ENCODE results near the gene CDH4.

The CDH4 gene

DNA sequence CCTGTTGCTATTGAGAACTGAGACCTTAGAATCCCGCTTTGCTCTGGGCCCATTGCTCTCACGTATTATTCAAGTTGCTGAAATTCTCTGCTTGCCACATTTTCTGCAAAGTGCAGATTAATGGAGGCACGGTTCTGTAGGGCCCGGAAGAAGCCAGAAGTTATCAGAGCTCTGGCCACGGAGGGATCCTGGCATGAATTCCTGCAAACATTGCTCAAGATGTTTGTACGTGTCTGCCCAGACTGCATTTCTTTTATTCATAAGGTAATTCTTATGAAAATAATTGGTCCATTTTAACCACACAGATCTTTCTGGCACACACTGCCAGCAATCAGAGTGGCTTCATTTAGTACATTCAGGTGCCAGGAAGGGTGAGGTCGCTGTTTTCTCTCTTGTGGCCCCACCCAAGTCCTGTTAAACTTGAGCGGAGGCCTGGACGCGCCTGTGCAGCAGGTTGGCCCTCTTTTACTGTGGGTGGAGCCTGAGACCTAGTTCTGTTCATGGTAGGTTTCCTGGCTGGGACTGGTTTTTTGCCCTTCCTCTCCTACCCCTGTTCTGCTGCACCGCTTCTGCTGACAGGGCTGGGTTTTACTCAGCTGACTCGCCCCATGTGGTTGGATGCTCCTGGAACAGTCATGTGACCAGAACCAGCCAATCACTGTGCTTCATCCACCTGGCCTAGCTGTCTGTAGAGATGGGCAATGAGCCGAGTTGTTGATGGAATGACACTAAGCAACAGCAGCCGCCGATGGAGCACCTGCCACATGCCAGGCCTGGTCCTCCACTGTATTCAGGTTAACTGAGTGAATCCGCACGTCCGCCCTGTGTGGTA is 230.2 kb downstream of the CDH4 start:
- in situ Hi-C loops (cut with MboI; ENCODE audit: low sequenced_read_pairs) = no loop called here

DNA sequence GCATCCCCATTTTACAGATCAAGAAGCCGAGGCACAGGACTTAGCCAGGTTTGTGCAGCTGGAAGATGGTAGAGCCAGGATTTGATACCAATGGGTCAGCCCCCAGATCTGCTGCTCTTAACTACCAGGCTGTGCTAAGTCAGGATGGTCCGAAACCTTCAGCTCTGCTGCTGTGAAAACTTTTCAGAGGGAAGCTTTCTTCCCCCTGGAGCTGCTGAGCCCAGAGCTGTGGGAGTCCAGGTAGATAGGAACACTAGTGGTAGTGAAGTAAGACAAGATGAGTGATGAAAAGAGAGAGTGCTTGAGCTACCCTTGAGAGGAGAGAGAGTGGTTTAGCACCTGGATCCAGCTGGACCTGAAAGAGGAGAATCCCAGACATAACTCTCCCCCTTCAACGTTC is 230.8 kb downstream of the CDH4 start:
- in situ Hi-C loops (cut with MboI; ENCODE audit: low sequenced_read_pairs) = no loop called here

DNA sequence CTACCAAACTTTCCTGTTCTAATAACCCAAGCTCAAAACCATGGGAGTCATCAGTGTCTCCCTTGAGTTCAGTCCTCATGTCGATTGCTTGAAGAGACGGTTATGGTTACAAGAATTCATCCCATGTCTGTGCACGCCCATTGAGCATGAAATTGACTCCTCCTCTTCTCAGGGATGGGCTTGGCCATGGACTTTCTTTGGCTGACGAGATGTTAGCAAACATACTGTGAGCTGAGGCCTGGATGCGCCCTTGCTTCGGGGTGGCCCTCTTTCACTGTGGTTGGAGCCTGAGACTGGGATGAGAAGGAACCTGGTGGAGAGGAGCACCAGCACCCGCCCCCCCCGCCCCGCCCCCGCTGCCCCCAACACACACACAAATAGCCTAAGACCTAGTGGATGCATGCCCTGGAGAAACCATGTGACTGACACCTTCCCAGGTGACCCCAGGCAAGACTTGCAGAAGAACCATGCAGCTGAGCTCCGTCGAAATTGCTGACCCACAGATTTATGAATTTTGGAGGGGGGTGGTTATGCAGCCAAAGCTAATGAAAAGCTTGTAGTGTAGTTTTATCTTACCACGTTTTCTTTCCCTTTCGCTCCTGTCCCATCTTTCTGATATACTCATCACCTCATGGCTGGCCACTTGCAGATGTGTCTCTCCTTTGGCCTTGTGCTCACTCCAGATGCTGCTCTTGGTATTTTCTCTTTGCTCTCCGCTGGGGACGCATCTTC is 231.4 kb downstream of the CDH4 start:
- in situ Hi-C loops (cut with MboI; ENCODE audit: low sequenced_read_pairs) = no loop called here

DNA sequence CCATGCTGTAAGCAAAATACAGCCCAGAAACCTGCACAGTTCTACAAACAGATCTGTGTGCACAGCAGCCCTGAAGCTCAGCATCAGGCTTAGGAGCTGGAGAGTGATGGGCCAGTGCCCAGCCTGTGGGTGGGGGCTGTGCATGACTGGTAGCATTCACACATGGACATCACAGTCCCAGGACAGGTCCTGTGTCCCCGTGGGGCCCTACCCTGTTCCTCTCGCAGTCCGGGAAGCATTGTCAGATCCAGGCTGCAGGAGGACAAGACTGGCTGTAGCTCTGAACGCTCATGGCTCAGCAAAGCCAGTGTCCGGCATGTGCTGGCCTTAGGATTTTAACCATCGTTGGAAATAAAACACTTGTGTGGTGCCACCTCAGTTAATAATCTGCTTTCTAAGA is 234.1 kb downstream of the CDH4 start:
- in situ Hi-C loops (cut with MboI; ENCODE audit: low sequenced_read_pairs) = no loop called here

DNA sequence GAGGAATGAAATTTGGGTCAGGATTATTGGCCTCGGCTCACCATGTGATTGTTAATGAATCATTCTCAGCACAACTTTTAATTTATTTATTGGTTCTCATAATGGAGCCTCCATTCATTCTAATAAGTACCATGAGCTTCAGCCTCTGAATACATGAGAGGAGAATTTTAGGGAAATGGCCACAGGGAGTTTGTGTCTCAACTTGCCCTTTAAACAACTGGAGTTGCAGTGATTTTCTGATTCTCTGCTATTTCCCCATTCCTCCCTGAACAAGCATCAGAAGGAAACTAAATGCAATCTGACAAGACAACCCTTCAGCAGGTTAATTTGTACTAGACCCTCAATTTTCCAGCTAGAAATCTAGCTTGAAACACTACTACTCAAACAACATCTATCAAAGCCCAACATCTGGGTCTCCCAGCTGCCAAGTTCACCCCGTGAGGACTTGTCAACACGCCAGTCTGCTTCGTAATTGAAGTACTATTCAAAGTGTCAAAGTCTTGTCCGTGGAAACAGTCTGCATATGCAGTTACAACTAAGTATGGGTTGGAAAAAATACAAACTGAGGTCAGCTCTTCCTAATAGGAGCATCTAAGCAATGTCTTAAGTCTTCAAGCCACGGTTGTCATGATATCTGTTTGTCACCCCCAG is 235.4 kb downstream of the CDH4 start:
- in situ Hi-C loops (cut with MboI; ENCODE audit: low sequenced_read_pairs) = no loop called here

DNA sequence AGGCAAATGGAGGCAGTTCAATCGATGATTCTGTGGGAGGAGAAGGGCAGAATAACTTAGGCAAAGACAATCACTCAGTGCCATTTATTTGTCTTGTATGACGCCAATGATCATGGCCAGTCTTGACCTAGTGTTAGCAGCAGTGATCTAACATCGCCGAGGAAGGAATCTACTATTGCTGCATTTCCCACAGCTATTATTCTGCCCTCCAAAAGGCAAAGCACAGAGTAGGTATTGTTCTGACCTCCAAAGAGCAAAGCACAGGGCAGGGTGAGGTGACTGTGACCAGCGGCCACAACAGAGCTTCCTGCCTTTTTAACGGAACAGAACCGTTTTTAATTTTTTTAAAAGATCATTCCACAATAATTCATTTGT is 235.9 kb downstream of the CDH4 start:
- in situ Hi-C loops (cut with MboI; ENCODE audit: low sequenced_read_pairs) = no loop called here

DNA sequence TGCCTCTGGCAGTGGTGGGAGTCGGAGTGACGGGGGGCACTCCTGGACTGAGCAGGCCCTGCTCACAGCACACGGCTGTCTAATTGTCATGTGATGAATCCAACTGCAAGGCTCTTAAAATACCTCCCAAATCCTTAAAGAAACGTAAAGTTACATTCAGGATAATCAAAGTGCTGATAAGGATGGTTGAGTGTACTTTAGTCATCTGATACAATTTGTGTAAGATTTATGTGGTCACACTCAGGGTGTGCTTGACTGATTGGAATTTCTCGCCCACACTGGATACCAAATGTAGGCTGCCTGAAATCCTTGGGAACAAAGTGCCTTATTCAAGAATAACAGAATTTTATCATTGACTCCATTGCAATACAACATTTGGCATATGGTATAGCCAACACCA is 238.7 kb downstream of the CDH4 start:
- in situ Hi-C loops (cut with MboI; ENCODE audit: low sequenced_read_pairs) = no loop called here

DNA sequence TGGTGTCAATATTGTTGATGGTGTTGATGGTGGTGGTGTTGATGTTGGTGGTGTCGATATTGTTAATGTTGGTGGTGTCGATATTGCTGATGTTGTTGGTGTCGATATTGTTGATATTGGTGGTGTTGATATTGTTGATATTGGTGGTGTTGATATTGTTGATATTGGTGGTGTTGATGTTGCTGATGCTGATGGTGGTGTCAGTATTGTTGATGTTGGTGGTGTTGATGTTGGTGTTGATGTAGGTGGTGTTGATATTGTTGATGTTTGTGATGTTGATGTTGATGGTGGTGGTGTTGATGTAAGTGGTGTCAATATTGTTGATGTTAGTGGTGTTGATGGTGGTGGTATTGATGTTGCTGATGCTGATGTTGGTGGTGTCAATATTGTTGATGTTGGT is 240.0 kb downstream of the CDH4 start:
- in situ Hi-C loops (cut with MboI; ENCODE audit: low sequenced_read_pairs) = no loop called here

DNA sequence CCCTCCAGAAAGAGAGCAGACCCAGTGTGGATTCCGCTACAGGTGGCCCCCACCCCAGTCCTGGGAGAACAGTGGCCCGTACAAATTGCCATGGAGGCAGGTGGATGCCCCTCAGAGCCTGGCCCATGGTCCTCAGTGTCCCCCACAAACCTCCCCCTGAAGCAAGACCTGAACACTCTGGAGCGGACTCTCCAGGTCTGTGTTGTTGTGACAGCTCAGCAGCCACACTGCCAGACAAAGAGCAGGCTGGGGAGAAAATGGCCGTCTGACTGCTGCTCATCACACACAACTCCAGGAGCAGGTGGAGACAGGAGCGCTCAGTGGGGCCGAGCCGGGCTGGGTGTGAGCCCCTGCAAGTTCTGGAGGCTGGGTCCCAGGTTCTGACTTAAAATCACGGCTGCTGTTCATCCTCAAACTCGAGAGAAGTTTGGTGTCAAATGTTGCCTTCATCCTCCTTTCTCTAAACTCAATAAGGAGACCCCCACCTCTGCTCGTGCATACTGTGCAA is 241.8 kb downstream of the CDH4 start:
- in situ Hi-C loops (cut with MboI; ENCODE audit: low sequenced_read_pairs) = no loop called here

DNA sequence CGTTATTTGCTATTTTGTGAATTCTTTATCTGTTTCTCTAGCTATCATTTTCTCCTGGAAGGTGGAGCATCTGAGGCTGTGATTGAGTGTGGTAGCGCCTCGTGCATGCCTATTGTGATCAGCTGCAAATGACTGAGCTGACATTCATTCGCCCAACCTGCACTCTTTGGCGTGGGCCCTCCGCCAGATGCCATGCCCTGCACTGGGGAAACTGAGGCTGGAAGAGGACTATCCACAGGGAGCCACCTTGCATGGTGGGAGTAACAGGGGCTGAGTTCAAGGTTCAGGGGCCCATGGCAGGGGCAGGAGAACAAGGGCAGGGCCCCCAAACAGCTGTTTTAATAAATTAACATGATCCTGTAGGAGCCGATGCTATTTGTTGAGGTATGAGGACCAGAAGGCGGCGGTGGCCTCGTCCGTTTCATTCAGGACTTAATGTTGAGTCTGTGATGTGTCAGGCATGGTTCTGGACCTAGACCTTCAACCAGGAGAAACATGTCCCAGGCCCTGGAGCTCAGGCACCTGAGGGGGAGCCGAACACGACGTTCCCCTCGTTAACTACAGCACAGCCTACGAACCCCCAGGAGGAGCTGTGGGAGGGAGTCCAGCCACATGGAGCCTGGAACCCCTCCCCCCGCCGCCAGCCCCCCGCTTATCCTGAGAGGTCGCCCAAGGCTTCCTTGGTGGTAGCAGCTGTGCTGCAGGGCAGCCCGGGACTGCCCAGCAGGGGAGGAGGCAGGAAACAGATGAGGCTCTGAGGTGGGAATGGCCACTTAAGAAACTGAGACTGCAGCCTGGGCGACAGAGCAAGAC is 242.9 kb downstream of the CDH4 start:
- in situ Hi-C loops (cut with MboI; ENCODE audit: low sequenced_read_pairs) = no loop called here

DNA sequence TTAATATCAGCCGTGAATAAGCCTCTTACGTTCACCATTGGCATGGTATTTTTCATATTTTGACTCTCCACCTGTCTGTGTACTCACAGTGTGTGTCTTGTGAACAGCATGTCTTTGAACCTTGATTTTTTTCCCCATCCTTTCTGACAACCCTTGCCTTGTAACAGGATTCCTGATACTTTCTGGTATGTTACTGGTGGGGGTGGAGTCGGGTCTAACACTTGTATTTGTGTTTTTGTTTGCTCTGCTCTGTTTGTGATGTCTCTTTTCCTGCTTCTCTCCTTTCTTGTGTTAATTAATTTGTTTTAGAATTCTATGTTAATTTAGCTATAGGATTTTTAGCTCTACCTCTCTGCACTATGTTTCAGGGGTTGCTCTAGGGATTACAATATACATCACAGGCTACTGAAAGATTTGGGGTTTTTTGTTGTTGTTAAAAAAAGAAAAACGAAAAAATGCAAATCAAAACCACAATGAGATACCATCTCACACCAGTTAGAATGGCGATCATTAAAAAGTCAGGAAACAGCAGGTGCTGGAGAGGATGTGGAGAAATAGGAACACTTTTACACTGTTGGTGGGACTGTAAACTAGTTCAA is 245.1 kb downstream of the CDH4 start:
- in situ Hi-C loops (cut with MboI; ENCODE audit: low sequenced_read_pairs) = no loop called here

DNA sequence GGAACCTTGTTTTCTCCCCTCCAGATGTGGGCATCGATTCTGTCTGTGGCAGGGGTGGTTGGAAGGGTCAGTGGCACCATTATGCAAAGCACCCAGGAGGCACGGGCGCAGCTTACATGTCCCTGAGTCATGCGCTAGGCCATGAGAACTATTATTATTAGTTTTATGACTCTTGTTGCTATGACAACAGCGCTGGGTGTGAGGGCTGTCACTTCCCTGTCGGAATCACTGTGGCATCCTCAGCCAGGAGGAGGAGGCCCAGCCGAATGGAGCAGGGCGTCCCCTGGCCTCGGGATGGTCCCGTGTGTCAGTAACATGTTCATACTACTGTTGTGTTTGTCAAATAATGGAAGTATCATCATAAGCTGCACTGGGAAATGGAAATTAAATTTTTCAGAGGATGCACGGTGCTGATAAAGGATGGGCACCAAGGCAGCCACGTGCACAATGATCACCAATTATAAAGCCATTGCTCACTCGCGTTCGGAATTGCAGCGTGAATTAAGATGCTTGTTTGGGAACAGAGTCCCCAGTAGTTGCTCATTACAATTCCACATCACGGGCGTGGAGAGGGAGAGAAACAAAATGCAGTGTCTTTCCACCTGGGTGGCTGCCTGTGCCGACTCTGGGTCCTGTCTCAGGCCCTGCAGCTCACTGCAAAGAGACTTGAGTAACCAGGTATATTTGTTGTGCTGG is 247.9 kb downstream of the CDH4 start:
- in situ Hi-C loops (cut with MboI; ENCODE audit: low sequenced_read_pairs) = no loop called here

DNA sequence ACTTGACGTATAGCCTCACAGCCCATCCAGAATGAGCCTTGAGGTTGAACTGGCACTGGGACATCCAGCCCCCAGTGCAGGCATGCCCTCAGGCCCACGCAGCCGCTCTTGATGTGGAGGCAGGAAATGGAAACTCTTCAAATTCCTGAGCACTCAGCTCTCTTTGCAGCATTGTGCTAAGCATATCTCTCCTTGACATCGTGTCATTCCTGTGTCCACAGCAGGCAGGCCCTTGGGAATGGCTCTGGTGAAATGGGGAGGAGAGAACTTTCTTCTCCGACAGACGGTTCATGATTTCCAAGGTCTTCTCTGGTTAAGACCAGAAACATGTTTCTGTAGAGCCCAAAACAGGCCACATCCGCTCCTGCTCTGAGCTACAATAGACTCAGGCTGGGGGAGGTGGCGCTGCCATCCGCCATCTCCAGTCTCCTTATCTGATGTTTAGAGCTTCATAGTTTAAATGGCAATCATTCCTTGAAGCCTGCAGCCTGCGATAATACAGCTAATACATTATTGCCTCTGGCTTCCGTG is 248.8 kb downstream of the CDH4 start:
- in situ Hi-C loops (cut with MboI; ENCODE audit: low sequenced_read_pairs) = no loop called here

DNA sequence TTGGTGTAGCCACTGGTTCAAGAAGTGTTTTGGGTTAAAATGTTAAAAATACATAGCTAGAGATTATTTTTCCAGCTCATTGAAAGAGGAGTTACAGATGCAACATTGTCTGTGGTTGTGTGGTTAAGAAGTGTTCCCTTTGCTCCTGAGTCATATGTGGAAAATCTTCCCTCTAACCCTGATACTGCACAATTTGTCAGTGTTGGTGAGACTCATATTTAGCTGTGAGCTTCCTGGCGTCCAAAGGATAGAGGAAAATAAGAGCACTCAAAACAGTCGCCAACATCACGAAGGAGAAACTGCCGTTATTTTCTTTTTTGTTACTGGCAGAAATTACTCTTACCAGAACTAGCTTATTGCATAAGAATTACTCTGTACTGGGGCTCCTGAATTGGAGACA is 250.4 kb downstream of the CDH4 start:
- in situ Hi-C loops (cut with MboI; ENCODE audit: low sequenced_read_pairs) = no loop called here

DNA sequence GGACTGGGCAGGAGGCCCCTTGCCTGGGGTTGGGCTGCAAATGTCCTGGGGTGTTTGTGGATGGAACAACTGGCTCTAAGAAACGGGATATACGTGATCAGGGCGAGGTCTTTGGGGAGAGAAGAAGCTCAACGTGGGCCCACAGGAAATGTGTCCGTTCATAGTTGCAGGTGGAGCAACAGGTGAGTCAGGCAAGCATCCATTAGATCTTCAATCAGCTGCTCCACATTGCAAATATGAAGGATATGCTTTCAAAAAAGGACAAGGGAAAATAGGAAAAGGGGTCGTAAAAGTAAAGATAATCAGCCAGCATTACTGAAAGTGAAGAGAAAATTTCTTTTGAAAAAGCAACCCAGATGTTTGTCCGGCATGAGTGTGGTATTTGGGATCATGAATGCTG is 251.0 kb downstream of the CDH4 start:
- in situ Hi-C loops (cut with MboI; ENCODE audit: low sequenced_read_pairs) = no loop called here

DNA sequence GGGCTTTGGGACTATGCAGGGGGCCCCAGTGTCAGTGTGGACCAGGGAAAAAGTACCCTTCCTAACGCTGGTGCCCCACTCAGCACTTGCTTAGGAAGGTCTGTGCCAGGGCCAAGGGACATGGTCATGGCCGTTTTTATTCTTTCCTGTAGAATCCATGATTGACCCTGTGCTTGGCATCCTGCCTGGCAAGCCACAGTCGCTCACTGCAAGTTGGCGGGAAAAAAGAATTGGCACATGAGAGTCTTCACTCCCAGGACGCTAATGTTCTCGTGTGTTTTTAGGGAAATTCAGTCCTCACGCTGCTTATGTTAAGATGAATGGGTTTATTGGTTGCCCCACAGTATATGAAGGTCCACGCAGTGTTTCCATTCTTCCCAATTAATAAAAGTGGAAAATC is 253.4 kb downstream of the CDH4 start:
- in situ Hi-C loops (cut with MboI; ENCODE audit: low sequenced_read_pairs) = no loop called here

DNA sequence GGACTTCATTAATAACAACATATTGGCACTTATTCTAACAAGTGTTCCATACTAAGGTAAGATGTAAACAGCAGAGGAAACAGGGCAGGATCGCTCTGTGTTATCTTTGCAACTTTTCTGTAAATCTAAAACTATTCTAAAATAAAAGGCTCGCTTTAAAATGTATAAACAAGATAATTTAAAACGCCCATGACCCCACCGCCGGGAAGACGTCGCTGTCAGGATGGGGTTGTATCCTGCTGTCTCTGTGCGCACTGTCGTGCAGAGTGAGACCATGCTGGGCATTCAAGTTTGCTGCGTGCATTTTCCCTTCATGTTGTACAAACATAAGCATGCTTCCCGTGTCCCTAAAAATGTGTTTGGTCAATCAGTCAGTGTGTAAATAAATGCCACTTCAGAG is 255.7 kb downstream of the CDH4 start:
- in situ Hi-C loops (cut with MboI; ENCODE audit: low sequenced_read_pairs) = no loop called here

DNA sequence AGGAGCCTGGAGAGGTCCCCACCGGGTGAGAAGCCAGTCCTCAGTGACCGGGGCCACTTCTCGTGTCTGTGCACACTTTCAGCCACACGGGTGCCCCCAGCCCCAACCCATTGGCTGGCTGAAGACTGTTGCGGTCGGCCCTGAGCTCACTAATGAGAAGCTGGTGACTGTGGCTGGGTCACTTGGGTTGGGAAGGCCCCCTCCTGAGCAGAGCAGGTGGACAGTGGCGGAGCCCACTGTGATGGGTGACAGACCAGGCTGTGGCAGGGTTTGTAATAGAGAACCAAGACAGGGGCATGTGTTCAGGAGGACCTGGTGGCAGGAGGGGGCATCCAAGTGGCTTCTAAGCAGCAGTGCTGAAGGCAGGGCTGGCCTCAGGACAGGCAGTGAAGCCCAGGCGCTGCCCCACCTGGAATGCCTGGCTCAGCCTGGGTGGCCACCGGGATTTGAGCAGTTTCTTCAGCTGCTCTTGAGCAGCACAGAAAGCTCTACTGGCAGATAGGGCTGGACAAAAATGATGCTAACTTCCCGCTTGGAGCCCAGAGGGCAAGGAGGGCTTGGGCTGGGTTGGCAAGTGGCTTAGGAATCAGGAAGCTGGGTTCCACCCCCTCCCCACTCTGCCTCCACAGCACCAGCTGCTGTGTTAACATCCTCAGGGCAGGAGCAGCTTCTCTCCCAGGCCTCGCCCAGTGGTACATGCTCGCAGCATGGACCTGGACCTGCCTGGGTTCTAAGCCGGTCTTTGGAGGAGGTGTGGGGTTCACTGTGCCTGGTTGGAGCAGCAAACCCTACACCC is 256.4 kb downstream of the CDH4 start:
- in situ Hi-C loops (cut with MboI; ENCODE audit: low sequenced_read_pairs) = no loop called here

DNA sequence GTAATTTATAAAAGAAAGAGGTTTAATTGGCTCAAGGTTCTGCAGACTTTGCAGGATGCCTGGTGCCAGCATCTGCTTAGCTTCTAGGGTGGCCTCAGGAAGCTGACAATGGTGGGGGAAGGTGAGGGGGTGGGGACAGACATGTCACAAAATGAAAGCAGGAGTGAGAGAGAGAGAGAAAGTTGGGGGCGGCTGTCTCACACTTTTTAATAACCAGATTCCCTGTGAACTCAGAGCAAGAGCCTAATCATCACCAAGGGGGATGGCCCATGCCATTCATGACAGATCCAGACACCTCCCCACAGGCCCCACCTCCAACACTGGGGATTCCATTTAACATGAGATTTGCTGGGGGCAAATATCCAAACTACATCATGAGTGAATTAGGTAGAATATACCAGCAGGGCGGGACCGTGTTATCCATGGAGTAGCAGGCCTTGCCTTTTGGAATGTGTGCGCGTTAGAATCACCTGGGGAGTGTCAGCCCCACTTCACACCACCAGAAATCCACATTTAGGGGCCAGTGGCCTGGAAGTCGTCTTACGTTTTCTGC is 258.8 kb downstream of the CDH4 start:
- in situ Hi-C loops (cut with MboI; ENCODE audit: low sequenced_read_pairs) = no loop called here

All from HL-60/S4 treated with phorbol 12-myristate 13-acetate at 8.2 ng/mL for 4 days and 3 days (cell line).